Erythroblast (primary cell): ENCODE results near the gene TTLL5.

ENCODE experiments used
- GATA1 ChIP-seq: IDR thresholded peaks from 2 replicates; pipeline ENCODE4 v1.6.1; 2011; ENCODE audit warnings: low read depth, mild to moderate bottlenecking, control low read depth, low read length, moderate library complexity
- POLR2A ChIP-seq: IDR thresholded peaks from 2 replicates; pipeline ENCODE4 v1.6.1; 2011; ENCODE audit warnings: mild to moderate bottlenecking, low read length

GRCh38 chr14:75906228-75906627 is 245.2 kb downstream of the TTLL5 start:
- TF ChIP-seq POLR2A: no peak
- TF ChIP-seq GATA1: no peak
